Measurements from ENCODE around the gene ZNF521. TPM values are rescaled to one million over a fixed set of nuclear protein-coding genes. Genes with fewer than 3 reads are reported as not detected.

Gene ZNF521
- total RNA-seq, 1 donor from 2014 or later: 58.7 TPM

DNA sequence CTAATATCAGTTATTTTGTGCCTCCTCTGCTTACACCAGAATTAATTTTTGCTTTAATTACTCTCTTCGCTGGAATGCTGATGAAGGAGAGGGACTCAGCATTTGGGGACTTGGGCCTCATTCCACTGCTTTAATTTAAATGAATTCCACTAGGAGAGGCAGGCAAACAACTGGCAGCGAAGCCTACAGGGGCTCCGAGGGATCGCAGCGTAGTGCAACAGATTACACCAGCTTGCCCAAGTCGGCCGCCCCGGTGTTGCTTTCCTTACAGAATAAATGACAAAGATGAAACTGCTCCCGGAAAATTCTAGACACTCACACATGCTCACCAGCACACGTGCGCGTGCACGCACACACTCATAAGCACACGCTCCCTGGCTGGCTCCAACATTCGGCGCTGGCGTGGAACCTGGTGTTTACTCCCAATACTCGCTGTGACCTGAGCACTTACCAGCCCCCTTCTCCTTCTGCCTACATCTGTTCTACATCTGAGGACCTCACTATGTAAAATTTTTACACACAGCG, 175.4 kb downstream of the ZNF521 start:
- TF ChIP-seq, protein P1, sequence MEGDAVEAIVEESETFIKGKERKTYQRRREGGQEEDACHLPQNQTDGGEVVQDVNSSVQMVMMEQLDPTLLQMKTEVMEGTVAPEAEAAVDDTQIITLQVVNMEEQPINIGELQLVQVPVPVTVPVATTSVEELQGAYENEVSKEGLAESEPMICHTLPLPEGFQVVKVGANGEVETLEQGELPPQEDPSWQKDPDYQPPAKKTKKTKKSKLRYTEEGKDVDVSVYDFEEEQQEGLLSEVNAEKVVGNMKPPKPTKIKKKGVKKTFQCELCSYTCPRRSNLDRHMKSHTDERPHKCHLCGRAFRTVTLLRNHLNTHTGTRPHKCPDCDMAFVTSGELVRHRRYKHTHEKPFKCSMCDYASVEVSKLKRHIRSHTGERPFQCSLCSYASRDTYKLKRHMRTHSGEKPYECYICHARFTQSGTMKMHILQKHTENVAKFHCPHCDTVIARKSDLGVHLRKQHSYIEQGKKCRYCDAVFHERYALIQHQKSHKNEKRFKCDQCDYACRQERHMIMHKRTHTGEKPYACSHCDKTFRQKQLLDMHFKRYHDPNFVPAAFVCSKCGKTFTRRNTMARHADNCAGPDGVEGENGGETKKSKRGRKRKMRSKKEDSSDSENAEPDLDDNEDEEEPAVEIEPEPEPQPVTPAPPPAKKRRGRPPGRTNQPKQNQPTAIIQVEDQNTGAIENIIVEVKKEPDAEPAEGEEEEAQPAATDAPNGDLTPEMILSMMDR (IDR thresholded peaks at IDR 0.05; ENCODE audit: partially characterized antibody, unreplicated experiment): no peak
- no peak for DNase-seq
- no peaks in the 10 kb centered on the region for H3K9me3 Mint-ChIP-seq (ENCODE audit: unreplicated experiment)
- no peaks in the 10 kb centered on the region for H3K36me3 Mint-ChIP-seq (ENCODE audit: unreplicated experiment)
- H3K4me1 Mint-ChIP-seq (ENCODE audit: low read depth, unreplicated experiment): peaks cover 38% of the 10 kb centered on the region
- H3K27ac Mint-ChIP-seq (ENCODE audit: unreplicated experiment): no peak overlapping the region
- no peaks in the 10 kb centered on the region for H3K27me3 Mint-ChIP-seq (ENCODE audit: unreplicated experiment)
- no peak overlapping the region for H3K4me3 Mint-ChIP-seq (ENCODE audit: unreplicated experiment)

DNA sequence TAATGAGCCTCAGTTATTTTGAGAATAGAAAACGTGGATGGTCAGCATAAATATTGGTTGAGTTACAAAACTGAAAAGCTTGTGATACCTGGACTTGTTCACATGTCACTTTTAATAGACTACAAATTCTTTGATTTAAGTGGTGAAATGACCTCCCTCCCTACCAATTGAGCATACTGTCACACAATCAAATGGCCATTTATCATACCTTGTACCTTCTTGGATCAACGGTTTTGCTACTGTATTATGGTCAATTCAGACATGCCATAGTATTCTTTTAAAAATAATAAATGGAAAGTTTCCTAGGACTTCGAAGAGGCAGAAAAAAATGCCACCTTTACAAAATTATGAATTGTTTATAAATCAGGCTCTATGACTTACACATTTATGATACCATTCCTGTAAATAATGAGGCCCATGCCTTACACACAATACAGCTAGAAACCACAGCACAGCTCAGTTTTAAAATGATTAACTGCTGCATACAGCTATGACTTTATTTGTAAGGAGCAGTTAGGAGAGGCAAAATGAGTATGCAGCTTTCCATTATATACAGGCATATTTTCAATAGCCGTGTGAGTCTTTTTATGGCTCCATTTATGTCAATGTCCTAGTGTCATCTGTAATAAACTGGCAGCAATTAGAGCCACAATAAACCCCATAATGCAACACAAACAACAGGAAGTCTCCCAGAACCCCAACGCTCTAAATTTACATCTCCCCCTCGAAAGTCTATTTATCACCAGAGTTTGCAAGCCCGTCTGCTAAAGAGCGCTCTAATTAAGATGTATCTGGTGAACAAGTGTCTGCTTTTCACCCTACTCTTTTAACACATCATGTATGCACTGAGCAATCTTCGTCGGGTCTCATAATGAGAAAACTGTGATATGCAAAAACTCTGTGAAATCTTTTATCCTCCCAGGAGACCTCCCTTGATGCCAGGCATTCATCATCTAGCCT, 176.1 kb downstream of the ZNF521 start:
- Mint-ChIP-seq H3K4me1 (ENCODE audit: low read depth, unreplicated experiment) (peaks cover 30% of the 10 kb centered on the region), H3K9me3 (ENCODE audit: unreplicated experiment) (no peaks in the 10 kb centered on the region), H3K27ac (ENCODE audit: unreplicated experiment) (no peak overlapping the region), H3K27me3 (ENCODE audit: unreplicated experiment) (no peaks in the 10 kb centered on the region), H3K4me3 (ENCODE audit: unreplicated experiment) (no peak overlapping the region), H3K36me3 (ENCODE audit: unreplicated experiment) (no peaks in the 10 kb centered on the region)
- TF ChIP-seq, protein P1 (IDR thresholded peaks at IDR 0.05; ENCODE audit: partially characterized antibody, unreplicated experiment): no peak
- no peak for DNase-seq

DNA sequence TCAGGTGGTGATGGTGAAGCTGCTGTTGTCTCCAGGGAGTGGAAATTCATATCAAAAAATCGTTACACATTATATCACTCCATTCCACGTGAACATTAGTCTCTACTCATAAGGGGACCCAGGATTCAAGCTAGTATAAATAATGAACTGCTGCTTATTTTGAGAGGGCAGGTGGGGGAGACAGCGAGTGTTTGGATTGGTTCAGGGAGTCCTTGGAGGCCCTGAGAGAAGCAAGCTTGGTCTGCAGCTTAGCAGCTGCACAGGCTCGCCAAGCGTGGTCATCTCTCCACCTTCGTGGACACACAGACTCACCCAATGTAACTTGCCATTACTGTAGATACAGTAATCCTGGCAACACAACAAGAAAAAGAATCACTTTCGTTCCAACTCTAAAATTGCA, 177.6 kb downstream of the ZNF521 start:
- Mint-ChIP-seq H3K4me3 (ENCODE audit: unreplicated experiment) (no peak overlapping the region), H3K9me3 (ENCODE audit: unreplicated experiment) (no peaks in the 10 kb centered on the region), H3K36me3 (ENCODE audit: unreplicated experiment) (no peaks in the 10 kb centered on the region), H3K27me3 (ENCODE audit: unreplicated experiment) (no peaks in the 10 kb centered on the region), H3K27ac (ENCODE audit: unreplicated experiment) (no peak overlapping the region), H3K4me1 (ENCODE audit: low read depth, unreplicated experiment) (peaks cover 34% of the 10 kb centered on the region)
- DNase-seq: no peak
- TF ChIP-seq, protein P1 (IDR thresholded peaks at IDR 0.05; ENCODE audit: partially characterized antibody, unreplicated experiment): no peak

DNA sequence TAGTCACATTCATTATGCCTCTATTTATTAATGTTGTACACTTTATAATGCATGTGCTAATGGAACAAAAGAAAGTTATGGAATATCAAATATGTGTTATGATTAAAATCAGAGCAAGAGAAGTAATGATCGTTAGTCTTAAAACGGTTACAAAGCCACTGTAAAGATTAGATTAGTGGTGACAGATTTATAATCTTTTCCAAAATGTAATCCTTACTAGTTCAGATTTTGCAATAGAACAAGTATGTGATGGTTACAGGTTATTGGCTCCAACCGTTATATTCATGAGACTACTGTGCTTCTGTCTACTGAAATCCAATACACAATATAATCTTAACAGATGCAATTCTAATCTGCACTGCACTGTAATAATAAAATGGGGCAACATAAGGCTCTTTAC, 180.6 kb downstream of the ZNF521 start:
- Mint-ChIP-seq H3K27me3 (ENCODE audit: unreplicated experiment) (peaks cover 6% of the 10 kb centered on the region), H3K9me3 (ENCODE audit: unreplicated experiment) (peaks cover 2% of the 10 kb centered on the region), H3K36me3 (ENCODE audit: unreplicated experiment) (no peaks in the 10 kb centered on the region), H3K4me3 (ENCODE audit: unreplicated experiment) (no peak overlapping the region), H3K27ac (ENCODE audit: unreplicated experiment) (no peak overlapping the region), H3K4me1 (ENCODE audit: low read depth, unreplicated experiment) (peaks cover 38% of the 10 kb centered on the region)
- TF ChIP-seq, protein P1 (IDR thresholded peaks at IDR 0.05; ENCODE audit: partially characterized antibody, unreplicated experiment): no peak
- no peak for DNase-seq

DNA sequence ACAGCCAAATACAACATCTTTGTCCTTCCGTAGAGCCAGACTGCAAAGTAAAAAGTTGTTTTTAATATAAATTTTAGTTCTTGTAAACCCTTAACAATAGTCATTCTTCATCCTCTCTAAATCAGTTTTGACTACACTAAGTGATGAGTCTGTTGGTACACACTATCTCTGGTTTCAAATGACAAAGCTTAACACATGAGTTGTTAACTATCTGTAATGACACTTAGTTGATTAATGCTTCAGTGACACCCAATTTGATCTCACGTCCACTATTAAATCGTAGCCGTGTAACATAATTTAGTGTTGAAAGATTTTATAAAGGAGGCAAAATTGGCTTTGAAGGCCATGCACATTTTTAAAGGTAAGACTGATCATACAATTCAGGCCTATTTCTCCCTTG, 181.6 kb downstream of the ZNF521 start:
- no peak for DNase-seq
- H3K4me3 Mint-ChIP-seq (ENCODE audit: unreplicated experiment): no peak overlapping the region
- H3K27ac Mint-ChIP-seq (ENCODE audit: unreplicated experiment): no peak overlapping the region
- H3K36me3 Mint-ChIP-seq (ENCODE audit: unreplicated experiment): no peaks in the 10 kb centered on the region
- H3K9me3 Mint-ChIP-seq (ENCODE audit: unreplicated experiment): peaks cover 2% of the 10 kb centered on the region
- peaks cover 6% of the 10 kb centered on the region for H3K27me3 Mint-ChIP-seq (ENCODE audit: unreplicated experiment)
- peaks cover 42% of the 10 kb centered on the region for H3K4me1 Mint-ChIP-seq (ENCODE audit: low read depth, unreplicated experiment)
- TF ChIP-seq, protein P1 (IDR thresholded peaks at IDR 0.05; ENCODE audit: partially characterized antibody, unreplicated experiment): no peak
